ENCODE data around the gene SUCLG1.
"Not testable (repeated sequence)": the region's sequence is repeated elsewhere in the genome, so short reads cannot be mapped to it uniquely, and the experiment has no call there.

SUCLG1 gene

DNA sequence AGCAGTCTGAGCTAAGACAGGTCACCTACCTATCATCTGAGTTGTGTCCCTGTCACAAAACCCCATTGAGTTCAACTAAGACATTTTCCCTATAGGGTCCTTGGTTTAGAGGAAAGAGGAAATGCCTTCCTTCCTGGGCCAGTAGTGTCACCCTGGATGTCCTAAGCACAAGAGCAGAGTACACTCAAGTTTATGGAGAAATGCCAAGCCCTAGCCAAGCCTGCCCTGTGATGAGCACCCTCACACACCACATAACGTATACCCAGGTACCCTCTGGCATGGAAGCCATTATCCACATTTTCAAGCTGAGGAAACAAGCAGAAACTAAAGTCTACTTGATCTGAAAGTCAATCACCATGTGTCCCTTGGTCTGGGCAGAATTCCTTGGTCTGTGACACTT lies 37.3 kb downstream of the SUCLG1 start:
- no peak overlapping the region for H3K4me3 ChIP-seq (ENCODE audit: insufficient read length, low read depth)
- TF ChIP-seq YY1 (IDR thresholded peaks at IDR 0.05; ENCODE audit: insufficient read depth, insufficient read length) = no peak
- no peak for TF ChIP-seq ZNF274 (IDR thresholded peaks at IDR 0.05; ENCODE audit: low read depth, low read length)
- no peak for TF ChIP-seq SUZ12 (IDR thresholded peaks at IDR 0.05; ENCODE audit: extremely low read depth, insufficient read depth, insufficient read length)
- H3K27me3 ChIP-seq (ENCODE audit: insufficient read depth, insufficient read length) = no peaks in the 10 kb centered on the region
- H3K9ac ChIP-seq (ENCODE audit: insufficient read length, low read depth) = no peak overlapping the region
- no peak for DNase-seq (ENCODE audit: low read depth, low spot score)
- no peaks in the 10 kb centered on the region for H3K9me3 ChIP-seq (ENCODE audit: insufficient read depth, low read length)
- H3K36me3 ChIP-seq (ENCODE audit: insufficient read depth, insufficient read length, low read length) = peaks cover 15% of the 10 kb centered on the region
- H3K4me1 ChIP-seq (ENCODE audit: insufficient read depth, insufficient read length) = no peaks in the 10 kb centered on the region

DNA sequence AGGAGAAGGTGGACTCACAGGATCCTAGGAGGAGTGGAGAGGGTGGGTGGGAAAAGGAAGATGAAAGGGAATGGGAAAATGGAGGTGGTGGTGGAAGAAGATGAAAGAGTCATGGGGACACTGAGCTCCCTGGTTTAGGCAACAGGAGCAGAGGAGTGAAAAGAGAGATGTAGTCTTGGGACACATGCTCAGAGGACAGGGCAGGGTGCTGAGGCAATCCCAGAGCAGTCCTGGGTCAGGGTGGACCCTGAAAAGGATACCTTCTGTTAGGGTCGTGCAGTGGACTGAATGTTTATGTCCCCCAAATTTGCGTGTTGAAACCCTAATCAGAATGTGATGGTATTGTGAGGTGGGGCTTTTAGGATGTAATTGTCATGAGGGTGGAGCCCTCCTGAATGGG lies 37.9 kb downstream of the SUCLG1 start:
- Histone ChIP-seq H3K4me3 (ENCODE audit: insufficient read length, low read depth) (no peak overlapping the region), H3K9me3 (ENCODE audit: insufficient read depth, low read length) (no peaks in the 10 kb centered on the region), H3K36me3 (ENCODE audit: insufficient read depth, insufficient read length, low read length) (peaks cover 15% of the 10 kb centered on the region), H3K9ac (ENCODE audit: insufficient read length, low read depth) (no peak overlapping the region), H3K4me1 (ENCODE audit: insufficient read depth, insufficient read length) (no peaks in the 10 kb centered on the region), H3K27me3 (ENCODE audit: insufficient read depth, insufficient read length) (no peaks in the 10 kb centered on the region)
- no peak for TF ChIP-seq YY1 (IDR thresholded peaks at IDR 0.05; ENCODE audit: insufficient read depth, insufficient read length)
- no peak for TF ChIP-seq SUZ12 (IDR thresholded peaks at IDR 0.05; ENCODE audit: extremely low read depth, insufficient read depth, insufficient read length)
- no peak for TF ChIP-seq ZNF274 (IDR thresholded peaks at IDR 0.05; ENCODE audit: low read depth, low read length)
- DNase-seq (ENCODE audit: low read depth, low spot score) = no peak

DNA sequence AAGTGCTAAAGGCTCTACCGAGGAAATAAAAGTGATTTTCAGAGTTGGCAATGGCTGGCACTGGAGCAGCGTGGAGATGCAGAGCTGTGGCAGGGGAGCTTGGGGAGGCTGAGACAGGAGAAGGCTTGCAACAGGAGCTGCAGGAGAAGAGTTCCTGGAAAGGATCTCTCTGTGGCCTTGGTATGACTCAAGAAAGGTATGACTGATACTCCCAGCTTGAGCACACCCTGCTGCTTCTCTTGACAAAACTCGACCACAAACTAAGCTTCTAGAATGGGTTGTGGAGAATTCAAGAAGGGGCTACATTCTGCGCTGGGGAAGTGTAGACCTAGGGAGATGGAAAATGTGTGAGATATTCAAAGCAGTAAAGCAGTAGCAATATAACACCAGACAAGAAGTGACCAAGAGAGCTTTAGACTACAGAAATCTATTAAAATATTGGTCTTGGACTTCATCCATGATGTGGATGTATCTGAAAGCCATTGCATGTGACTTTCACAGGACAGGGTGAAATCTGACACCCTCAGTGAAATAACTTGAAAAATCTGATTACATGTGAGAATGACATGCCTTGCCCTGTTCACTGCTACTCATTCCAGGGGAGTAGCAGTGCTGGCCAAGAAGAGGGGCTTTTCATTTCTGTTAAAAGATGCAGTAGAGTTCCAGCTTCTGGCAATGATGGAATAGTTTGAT lies 41.5 kb downstream of the SUCLG1 start:
- H3K4me1 ChIP-seq (ENCODE audit: insufficient read depth, insufficient read length) = no peaks in the 10 kb centered on the region
- no peaks in the 10 kb centered on the region for H3K9me3 ChIP-seq (ENCODE audit: insufficient read depth, low read length)
- H3K9ac ChIP-seq (ENCODE audit: insufficient read length, low read depth) = no peak overlapping the region
- no peak overlapping the region for H3K4me3 ChIP-seq (ENCODE audit: insufficient read length, low read depth)
- DNase-seq (ENCODE audit: low read depth, low spot score) = no peak
- no peak for TF ChIP-seq YY1 (IDR thresholded peaks at IDR 0.05; ENCODE audit: insufficient read depth, insufficient read length)
- no peak for TF ChIP-seq ZNF274 (IDR thresholded peaks at IDR 0.05; ENCODE audit: low read depth, low read length)
- TF ChIP-seq SUZ12 (IDR thresholded peaks at IDR 0.05; ENCODE audit: extremely low read depth, insufficient read depth, insufficient read length) = no peak
- H3K27me3 ChIP-seq (ENCODE audit: insufficient read depth, insufficient read length) = no peaks in the 10 kb centered on the region
- peaks cover 5% of the 10 kb centered on the region for H3K36me3 ChIP-seq (ENCODE audit: insufficient read depth, insufficient read length, low read length)

DNA sequence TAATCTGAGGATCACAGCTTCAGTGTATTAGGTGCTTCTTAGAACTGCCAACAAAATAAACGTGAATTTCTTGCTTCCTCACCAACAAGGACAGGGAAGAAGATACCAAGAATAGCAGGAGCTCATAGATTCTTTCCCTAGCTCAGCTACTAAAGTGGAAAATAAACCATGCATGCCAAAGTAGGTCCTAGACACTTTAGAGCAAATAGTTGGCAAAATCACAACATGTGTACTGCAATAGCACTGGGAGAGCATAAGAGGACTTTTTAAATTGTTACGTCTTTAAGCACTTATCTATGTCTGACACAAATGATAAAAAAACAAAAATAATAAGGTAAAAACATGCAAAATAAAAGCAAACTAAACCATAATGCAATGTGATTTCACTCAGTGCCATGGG lies 49.5 kb downstream of the SUCLG1 start:
- H3K4me3 ChIP-seq (ENCODE audit: insufficient read length, low read depth) = no peak overlapping the region
- no peaks in the 10 kb centered on the region for H3K9me3 ChIP-seq (ENCODE audit: insufficient read depth, low read length)
- no peak for DNase-seq (ENCODE audit: low read depth, low spot score)
- no peak overlapping the region for H3K9ac ChIP-seq (ENCODE audit: insufficient read length, low read depth)
- H3K36me3 ChIP-seq (ENCODE audit: insufficient read depth, insufficient read length, low read length) = no peaks in the 10 kb centered on the region
- TF ChIP-seq SUZ12 (IDR thresholded peaks at IDR 0.05; ENCODE audit: extremely low read depth, insufficient read depth, insufficient read length) (no peak), YY1 (IDR thresholded peaks at IDR 0.05; ENCODE audit: insufficient read depth, insufficient read length) (no peak), ZNF274 (IDR thresholded peaks at IDR 0.05; ENCODE audit: low read depth, low read length) (no peak)
- no peaks in the 10 kb centered on the region for H3K27me3 ChIP-seq (ENCODE audit: insufficient read depth, insufficient read length)
- no peaks in the 10 kb centered on the region for H3K4me1 ChIP-seq (ENCODE audit: insufficient read depth, insufficient read length)

DNA sequence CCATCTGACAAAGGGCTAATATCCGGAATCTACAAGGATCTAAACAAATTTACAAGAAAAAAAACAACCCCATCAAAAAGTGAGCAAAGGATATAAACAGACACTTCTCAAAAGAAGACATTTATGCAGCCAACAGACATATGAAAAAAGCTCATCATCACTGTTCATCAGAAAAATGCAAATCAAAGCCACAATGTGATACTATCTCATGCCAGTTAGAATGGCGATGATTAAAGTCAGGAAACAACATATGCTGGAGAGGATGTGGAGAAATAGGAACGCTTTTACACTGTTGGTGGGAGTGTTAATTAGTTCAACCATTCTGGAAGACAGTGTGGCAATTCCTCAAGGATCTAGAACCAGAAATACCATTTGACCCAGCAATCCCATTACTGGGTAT lies 57.0 kb downstream of the SUCLG1 start:
- not testable (repeated sequence) for H3K4me3 ChIP-seq (ENCODE audit: insufficient read length, low read depth); H3K9me3 ChIP-seq (ENCODE audit: insufficient read depth, low read length); H3K4me1 ChIP-seq (ENCODE audit: insufficient read depth, insufficient read length); H3K9ac ChIP-seq (ENCODE audit: insufficient read length, low read depth); DNase-seq (ENCODE audit: low read depth, low spot score); H3K36me3 ChIP-seq (ENCODE audit: insufficient read depth, insufficient read length, low read length); H3K27me3 ChIP-seq (ENCODE audit: insufficient read depth, insufficient read length)

DNA sequence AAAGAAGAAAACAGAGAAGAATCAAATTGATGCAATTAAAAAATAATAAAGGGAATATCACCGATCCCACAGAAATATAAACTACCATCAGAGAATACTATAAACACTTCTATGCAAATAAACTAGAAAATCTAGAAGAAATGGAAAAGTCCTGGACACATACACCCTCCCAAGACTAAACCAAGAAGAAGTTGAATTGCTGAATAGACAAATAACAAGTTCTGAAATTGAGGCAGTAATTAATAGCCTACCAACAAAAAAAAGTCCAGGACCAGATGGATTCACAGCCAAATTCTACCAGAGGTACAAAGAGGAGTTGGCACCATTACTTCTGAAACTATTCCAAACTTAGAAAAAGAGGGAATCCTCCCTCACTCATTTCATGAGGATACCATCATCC lies 59.2 kb downstream of the SUCLG1 start:
- not testable (repeated sequence) for H3K9me3 ChIP-seq (ENCODE audit: insufficient read depth, low read length); H3K27me3 ChIP-seq (ENCODE audit: insufficient read depth, insufficient read length); H3K4me1 ChIP-seq (ENCODE audit: insufficient read depth, insufficient read length); H3K4me3 ChIP-seq (ENCODE audit: insufficient read length, low read depth); H3K36me3 ChIP-seq (ENCODE audit: insufficient read depth, insufficient read length, low read length); H3K9ac ChIP-seq (ENCODE audit: insufficient read length, low read depth); DNase-seq (ENCODE audit: low read depth, low spot score)

DNA sequence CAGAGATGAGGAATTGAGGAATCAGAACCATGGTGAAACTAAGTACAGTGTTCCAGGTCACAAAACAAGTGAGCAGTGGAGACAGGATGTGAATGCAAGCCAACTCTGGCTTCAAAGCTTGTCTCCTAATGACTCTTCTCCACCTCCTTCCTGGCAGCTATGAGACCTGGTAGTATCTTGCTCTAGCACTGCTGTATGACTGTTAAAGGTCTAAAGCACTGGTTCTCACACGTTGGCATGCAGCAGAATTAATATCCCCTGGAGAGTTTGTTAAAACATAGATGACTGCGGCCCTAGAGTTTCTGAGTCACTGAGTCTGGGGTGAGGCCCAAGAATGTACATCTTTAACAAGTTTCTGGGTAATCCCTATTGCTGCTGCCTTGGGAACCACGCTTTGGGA lies 63.3 kb downstream of the SUCLG1 start:
- no peaks in the 10 kb centered on the region for H3K27me3 ChIP-seq (ENCODE audit: insufficient read depth, insufficient read length)
- DNase-seq (ENCODE audit: low read depth, low spot score) = no peak
- H3K4me1 ChIP-seq (ENCODE audit: insufficient read depth, insufficient read length) = no peaks in the 10 kb centered on the region
- no peaks in the 10 kb centered on the region for H3K9me3 ChIP-seq (ENCODE audit: insufficient read depth, low read length)
- no peaks in the 10 kb centered on the region for H3K36me3 ChIP-seq (ENCODE audit: insufficient read depth, insufficient read length, low read length)
- no peak overlapping the region for H3K9ac ChIP-seq (ENCODE audit: insufficient read length, low read depth)
- no peak overlapping the region for H3K4me3 ChIP-seq (ENCODE audit: insufficient read length, low read depth)
- no peak for TF ChIP-seq ZNF274 (IDR thresholded peaks at IDR 0.05; ENCODE audit: low read depth, low read length)
- no peak for TF ChIP-seq YY1 (IDR thresholded peaks at IDR 0.05; ENCODE audit: insufficient read depth, insufficient read length)
- no peak for TF ChIP-seq SUZ12 (IDR thresholded peaks at IDR 0.05; ENCODE audit: extremely low read depth, insufficient read depth, insufficient read length)

DNA sequence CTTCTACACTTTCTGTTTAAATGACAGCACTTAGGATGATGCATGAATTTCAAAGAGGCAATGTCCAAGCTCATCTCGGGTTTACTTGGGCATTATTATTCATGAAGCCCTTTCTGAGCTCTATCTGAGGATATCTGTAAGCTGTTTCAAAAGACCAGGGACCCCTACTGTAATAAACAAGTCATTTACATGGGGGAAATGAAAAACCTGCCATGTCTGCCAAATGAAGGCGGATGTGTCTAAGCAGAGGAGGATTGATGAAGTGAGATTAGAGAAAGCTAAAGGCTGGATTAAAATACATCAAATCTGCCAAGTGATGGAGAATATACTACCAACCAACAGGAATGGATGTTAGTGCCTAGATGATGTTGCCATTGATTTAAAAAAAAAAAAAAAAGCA lies 64.5 kb downstream of the SUCLG1 start:
- Histone ChIP-seq H3K4me1 (ENCODE audit: insufficient read depth, insufficient read length) (no peaks in the 10 kb centered on the region), H3K4me3 (ENCODE audit: insufficient read length, low read depth) (no peak overlapping the region), H3K9ac (ENCODE audit: insufficient read length, low read depth) (no peak overlapping the region), H3K27me3 (ENCODE audit: insufficient read depth, insufficient read length) (no peaks in the 10 kb centered on the region), H3K9me3 (ENCODE audit: insufficient read depth, low read length) (no peaks in the 10 kb centered on the region), H3K36me3 (ENCODE audit: insufficient read depth, insufficient read length, low read length) (no peaks in the 10 kb centered on the region)
- DNase-seq (ENCODE audit: low read depth, low spot score) = no peak
- TF ChIP-seq YY1 (IDR thresholded peaks at IDR 0.05; ENCODE audit: insufficient read depth, insufficient read length) = no peak
- TF ChIP-seq SUZ12 (IDR thresholded peaks at IDR 0.05; ENCODE audit: extremely low read depth, insufficient read depth, insufficient read length) = no peak
- TF ChIP-seq ZNF274 (IDR thresholded peaks at IDR 0.05; ENCODE audit: low read depth, low read length) = no peak

Measured in NT2/D1 (cell line).